ENCODE results near the gene RAB11FIP5.

The RAB11FIP5 gene

DNA sequence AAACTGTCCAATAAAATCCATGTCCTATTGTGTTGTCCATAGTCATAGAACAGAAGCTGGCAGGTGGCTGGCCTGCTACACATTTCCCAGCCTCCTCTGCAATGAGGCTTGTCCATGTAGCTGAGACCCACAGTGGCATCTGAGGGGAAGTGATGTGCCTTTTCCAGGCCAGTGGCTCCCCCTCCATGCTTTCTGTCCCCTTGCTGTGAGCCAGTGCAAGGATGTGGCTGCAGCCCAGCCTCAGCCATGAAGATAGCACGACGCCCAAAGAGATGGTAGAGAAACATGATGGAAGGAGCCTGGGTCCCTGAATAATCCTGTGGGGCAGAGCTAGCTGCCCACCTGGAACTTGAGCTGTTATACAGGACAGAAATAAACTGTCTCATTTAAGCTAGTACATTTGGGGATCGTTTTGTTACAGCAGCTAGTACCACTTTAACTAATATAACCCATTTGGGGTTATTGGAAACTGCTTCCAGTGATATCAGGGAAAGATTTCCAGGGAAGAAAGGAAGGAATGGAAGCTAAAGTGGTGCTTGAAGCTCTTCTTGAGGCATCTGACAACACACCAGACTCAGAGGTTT lies 81.6 kb downstream of the RAB11FIP5 start:
- DNase-seq = no peak

DNA sequence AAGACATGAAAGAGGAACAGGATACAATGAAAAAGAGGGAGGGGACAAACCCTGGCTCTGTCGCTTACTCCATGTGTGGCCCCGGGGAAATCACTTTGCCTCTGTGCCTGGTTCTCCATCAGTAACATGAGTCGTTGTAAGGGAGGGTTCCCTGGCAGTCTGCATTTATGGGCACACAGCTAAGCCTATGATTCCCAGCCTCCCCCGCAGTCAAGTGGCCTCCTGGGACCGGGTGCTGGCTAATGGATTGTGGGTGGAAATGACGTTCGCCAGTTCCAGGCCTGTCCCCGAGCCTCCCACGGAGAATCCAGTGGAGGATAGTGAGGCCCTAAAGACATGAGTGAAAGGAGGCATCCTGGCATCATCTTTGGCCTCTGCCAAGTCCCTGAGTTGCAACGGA lies 83.9 kb downstream of the RAB11FIP5 start:
- DNase-seq = no peak

DNA sequence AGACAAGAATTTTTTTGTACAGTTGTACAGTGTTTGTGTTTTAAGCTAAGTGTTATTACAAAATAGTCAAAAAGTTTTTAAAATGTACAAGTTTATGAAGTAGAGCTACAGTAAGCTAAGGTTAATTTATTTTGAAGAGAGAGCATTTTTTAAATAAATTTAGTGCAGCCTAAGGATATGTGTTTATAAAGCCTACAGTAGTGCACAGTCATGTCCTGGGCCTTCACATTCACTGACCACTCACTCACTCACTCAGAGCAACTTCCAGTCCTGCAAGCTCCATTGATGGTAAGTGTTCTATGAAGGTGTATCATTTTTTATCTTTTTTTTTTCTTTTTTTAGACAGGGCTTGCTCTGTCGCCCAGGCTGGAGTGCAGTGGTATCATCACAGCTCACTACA lies 85.4 kb downstream of the RAB11FIP5 start:
- DNase-seq = no peak

DNA sequence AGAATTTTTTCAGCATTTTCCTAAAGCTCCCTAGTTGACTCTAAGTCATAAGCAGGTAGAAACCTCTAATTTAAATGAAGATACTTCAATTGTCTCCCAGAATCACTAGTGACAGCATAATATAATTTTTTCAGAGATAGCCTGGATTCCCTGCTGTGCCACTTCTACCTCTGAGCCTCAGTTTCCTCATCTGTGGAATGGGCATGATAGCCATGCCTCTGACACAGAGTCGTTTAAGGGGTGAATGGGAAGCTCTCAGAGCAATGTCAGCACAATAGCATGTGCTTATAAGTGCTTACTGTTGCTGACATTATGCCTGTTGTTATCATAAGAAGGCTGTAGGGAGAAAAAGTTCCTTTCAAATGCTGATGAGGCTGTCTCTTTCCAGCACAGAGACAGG lies 89.3 kb downstream of the RAB11FIP5 start:
- no peak for DNase-seq
